Measurements from ENCODE around the gene ZDHHC24. TPM values are rescaled to one million over a fixed set of nuclear protein-coding genes. Genes with fewer than 3 reads are reported as not detected.
"Not testable (repeated sequence)": the region's sequence is repeated elsewhere in the genome, so short reads cannot be mapped to it uniquely, and the experiment has no call there.

Gene ZDHHC24
- polyA plus RNA-seq, 1 donor: 4.6 TPM

- peak; percentile 24 for DNase-seq
These were observed 619 bp upstream of the ZDHHC24 start, which contains the start of gene ACTN3 for GRCh38 chr11:66546368-66546965. Gene ACTN3 (plus strand): TSS chr11:66546903. CDS start chr11:66546938, 35 bp downstream.

GRCh38 chr11:66544952-66545351 lies 896 bp downstream of the ZDHHC24 start:
- DNase-seq: not testable (repeated sequence)

GRCh38 chr11:66543263-66544107 lies 2.4 kb downstream of the ZDHHC24 start:
- peak; percentile 62 for DNase-seq

GRCh38 chr11:66542362-66542761 lies 3.5 kb downstream of the ZDHHC24 start:
- DNase-seq: no peak

- DNase-seq: no peak
These were observed 4.0 kb downstream of the ZDHHC24 start for GRCh38 chr11:66541892-66542291.

- not testable (repeated sequence) for DNase-seq
These were observed 5.2 kb downstream of the ZDHHC24 start for GRCh38 chr11:66540598-66540997.

GRCh38 chr11:66539870-66540213 lies 6.0 kb downstream of the ZDHHC24 start:
- no peak for DNase-seq

GRCh38 chr11:66539170-66539869 lies 6.5 kb downstream of the ZDHHC24 start:
- DNase-seq: no peak

- DNase-seq: no peak
These were observed 13.1 kb downstream of the ZDHHC24 start for GRCh38 chr11:66532784-66533183.

- DNase-seq: no peak
These were observed 14.0 kb downstream of the ZDHHC24 start for GRCh38 chr11:66531841-66532240.

- DNase-seq: no peak
These were observed 14.7 kb downstream of the ZDHHC24 start for GRCh38 chr11:66530927-66531709.

GRCh38 chr11:66529655-66530054 lies 16.2 kb downstream of the ZDHHC24 start:
- no peak for DNase-seq

GRCh38 chr11:66529069-66529468 lies 16.8 kb downstream of the ZDHHC24 start:
- no peak for DNase-seq

- DNase-seq: no peak
These were observed 21.4 kb downstream of the ZDHHC24 start for GRCh38 chr11:66524304-66525040.

- no peak for DNase-seq
These were observed 22.2 kb downstream of the ZDHHC24 start for GRCh38 chr11:66523611-66524010.

- no peak for DNase-seq
These were observed 34.9 kb downstream of the ZDHHC24 start for GRCh38 chr11:66510990-66511339.

GRCh38 chr11:66510271-66510989 lies 35.4 kb downstream of the ZDHHC24 start, which contains the start of gene BBS1:
Gene BBS1 (plus strand): TSS chr11:66510635. CDS start chr11:66510660, 25 bp downstream.
- peak; percentile 88 for DNase-seq

- no peak for DNase-seq
These were observed 36.7 kb downstream of the ZDHHC24 start for GRCh38 chr11:66509131-66509561.

- no peak for DNase-seq
These were observed 40.5 kb downstream of the ZDHHC24 start for GRCh38 chr11:66505276-66505816.

- no peak for DNase-seq
These were observed 47.3 kb downstream of the ZDHHC24 start for GRCh38 chr11:66498506-66498905.

GRCh38 chr11:66497206-66497605 lies 48.6 kb downstream of the ZDHHC24 start:
- DNase-seq: no peak
